ENCODE data around the gene TAOK2. TPM values are rescaled to one million over a fixed set of nuclear protein-coding genes. Genes with fewer than 3 reads are reported as not detected.

Gene TAOK2
- total RNA-seq, 1 donor from 2014 or later: 31.9 TPM

DNA sequence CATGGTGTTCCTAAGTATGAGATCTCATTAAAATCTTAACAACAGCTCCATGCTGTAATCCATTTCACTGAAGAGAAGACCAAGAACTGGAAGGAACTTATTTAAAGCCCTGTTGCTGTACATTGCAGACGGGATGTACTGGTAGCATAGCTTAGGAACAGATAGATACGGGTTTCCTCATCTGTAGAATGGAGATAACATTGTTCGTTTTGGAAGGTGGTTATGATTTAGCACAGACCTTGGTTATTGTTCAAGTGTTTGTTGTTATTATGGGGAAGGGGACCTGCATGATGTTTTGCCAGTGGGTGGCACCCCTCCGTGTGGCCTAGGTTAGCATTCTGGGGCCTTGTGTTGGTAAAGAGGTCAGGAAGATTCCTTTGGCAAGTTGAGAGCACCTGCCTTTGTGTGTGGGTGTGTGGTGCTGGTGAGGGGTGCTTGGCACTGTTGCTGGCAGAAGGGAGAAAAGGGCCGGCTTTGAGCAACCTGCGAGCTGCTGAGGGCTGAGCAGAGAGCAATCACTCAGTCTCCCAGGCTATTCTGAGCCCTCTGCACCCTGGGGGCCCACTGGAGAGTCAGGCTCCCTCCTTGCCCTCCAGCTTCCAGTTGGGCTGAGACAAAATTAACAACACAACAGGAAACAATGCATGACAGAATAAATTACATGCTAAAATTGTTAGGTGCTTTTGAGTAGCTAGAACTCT, 2.3 kb downstream of the TAOK2 start:
- DNase-seq (ENCODE audit: low read depth): no peak
- TF ChIP-seq, protein P1, sequence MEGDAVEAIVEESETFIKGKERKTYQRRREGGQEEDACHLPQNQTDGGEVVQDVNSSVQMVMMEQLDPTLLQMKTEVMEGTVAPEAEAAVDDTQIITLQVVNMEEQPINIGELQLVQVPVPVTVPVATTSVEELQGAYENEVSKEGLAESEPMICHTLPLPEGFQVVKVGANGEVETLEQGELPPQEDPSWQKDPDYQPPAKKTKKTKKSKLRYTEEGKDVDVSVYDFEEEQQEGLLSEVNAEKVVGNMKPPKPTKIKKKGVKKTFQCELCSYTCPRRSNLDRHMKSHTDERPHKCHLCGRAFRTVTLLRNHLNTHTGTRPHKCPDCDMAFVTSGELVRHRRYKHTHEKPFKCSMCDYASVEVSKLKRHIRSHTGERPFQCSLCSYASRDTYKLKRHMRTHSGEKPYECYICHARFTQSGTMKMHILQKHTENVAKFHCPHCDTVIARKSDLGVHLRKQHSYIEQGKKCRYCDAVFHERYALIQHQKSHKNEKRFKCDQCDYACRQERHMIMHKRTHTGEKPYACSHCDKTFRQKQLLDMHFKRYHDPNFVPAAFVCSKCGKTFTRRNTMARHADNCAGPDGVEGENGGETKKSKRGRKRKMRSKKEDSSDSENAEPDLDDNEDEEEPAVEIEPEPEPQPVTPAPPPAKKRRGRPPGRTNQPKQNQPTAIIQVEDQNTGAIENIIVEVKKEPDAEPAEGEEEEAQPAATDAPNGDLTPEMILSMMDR (conservative IDR thresholded peaks at IDR 0.05; ENCODE audit: low read depth, low read length): no peak
- peak overlapping the region; percentile 99 for H3K4me3 ChIP-seq (ENCODE audit: low read depth, low read length)

GRCh38 chr16:29977063-29977825, 3.6 kb downstream of the TAOK2 start:
- DNase-seq (ENCODE audit: low read depth): no peak
- TF ChIP-seq, protein P1 (conservative IDR thresholded peaks at IDR 0.05; ENCODE audit: low read depth, low read length): no peak
- no peak overlapping the region for H3K4me3 ChIP-seq (ENCODE audit: low read depth, low read length)

DNA sequence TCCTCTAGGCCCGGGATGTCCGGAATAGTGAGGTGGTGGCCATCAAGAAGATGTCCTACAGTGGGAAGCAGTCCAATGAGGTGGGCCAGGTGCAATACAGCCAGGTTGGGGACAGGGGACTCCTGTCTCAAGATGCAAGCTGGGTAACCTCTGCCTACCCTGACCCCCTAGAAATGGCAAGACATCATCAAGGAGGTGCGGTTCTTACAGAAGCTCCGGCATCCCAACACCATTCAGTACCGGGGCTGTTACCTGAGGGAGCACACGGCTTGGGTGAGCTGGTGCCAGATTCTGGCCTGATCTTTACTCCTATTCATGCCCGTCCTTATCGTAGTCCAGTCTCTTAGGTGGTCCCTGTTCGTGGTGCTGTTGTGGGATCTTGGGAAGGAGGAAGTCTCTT, 4.4 kb downstream of the TAOK2 start:
- TF ChIP-seq, protein P1 (conservative IDR thresholded peaks at IDR 0.05; ENCODE audit: low read depth, low read length): no peak
- H3K4me3 ChIP-seq (ENCODE audit: low read depth, low read length): no peak overlapping the region
- no peak for DNase-seq (ENCODE audit: low read depth)

GRCh38 chr16:29978564-29979270, 5.0 kb downstream of the TAOK2 start:
- H3K4me3 ChIP-seq (ENCODE audit: low read depth, low read length): no peak overlapping the region
- DNase-seq (ENCODE audit: low read depth): no peak
- TF ChIP-seq, protein P1 (conservative IDR thresholded peaks at IDR 0.05; ENCODE audit: low read depth, low read length): no peak

DNA sequence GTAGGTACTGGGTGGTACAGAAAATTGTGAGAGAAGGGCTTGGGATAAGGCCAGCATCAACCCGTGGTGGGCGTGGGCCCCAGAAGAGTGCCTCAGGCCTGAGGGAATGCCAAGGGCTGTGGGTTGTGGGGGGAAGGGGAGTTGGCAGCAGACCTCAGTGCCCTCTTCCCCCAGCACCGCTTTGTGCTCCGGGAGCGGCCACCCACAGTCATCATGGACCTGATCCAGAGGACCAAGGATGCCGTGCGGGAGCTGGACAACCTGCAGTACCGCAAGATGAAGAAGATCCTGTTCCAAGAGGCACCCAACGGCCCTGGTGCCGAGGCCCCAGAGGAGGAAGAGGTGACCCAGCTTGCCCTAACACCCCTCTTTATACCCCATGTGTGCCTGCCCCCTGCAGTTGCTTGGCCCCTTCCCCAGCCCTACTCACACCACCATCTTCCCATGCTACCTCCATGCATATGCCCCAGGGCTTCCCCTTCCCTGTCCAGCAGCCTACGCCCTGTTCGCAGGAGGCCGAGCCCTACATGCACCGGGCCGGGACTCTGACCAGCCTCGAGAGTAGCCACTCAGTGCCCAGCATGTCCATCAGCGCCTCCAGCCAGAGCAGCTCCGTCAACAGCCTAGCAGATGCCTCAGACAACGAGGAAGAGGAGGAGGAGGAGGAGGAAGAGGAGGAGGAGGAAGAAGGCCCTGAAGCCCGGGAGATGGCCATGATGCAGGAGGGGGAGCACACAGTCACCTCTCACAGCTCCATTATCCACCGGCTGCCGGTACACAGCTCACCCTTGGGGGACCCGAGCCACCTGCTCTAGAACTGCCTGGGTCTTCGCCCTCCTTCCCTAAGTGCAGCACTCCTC, 9.1 kb downstream of the TAOK2 start:
- H3K4me3 ChIP-seq (ENCODE audit: low read depth, low read length): no peak overlapping the region
- no peak for DNase-seq (ENCODE audit: low read depth)
- TF ChIP-seq, protein P1 (conservative IDR thresholded peaks at IDR 0.05; ENCODE audit: low read depth, low read length): no peak

DNA sequence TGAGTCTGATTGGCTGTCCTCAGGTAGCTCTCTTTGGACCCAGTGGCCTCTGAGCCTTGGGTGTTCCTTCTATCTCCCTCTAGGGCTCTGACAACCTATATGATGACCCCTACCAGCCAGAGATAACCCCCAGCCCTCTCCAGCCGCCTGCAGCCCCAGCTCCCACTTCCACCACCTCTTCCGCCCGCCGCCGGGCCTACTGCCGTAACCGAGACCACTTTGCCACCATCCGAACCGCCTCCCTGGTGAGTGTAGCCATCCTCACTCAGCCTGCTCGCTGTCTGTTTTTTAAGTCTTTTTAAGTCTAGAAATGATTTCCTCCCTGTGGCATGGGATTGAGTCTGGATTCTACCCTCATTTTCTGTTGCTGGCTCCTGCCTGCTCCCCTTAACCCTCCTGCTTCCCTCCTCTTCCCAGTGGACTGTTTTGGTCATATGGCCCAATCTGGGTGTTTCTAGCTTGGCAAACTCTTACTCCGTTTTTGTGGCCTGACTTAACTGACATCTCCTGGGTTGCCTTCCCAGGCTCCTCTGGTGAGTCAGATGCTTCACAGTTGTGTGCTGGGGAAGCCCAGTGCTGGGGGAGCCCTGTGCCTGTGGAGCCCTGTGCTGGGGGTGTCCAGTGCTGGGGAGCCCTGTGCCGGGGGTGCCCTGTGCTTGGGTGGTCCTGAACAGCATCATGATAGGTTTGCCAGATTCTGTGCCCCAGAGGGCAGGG, 9.9 kb downstream of the TAOK2 start:
- H3K4me3 ChIP-seq (ENCODE audit: low read depth, low read length): no peak overlapping the region
- no peak for DNase-seq (ENCODE audit: low read depth)
- TF ChIP-seq, protein P1 (conservative IDR thresholded peaks at IDR 0.05; ENCODE audit: low read depth, low read length): no peak
